GM12878 (cell line): ENCODE data around the gene DRAP1. TPM values are rescaled to one million over a fixed set of nuclear protein-coding genes. Genes with fewer than 3 reads are reported as not detected.

Experiments
- BCL11A ChIP-seq: IDR thresholded peaks from 2 replicates; pipeline ENCODE4 v1.6.1; 2011; ENCODE audit warnings: low read depth, low read length
- BMI1 ChIP-seq: fragments of 450-650 bp; IDR thresholded peaks from 2 replicates; pipeline ENCODE4 v1.6.1; 2016; ENCODE audit warnings: mild to moderate bottlenecking, moderate library complexity, borderline replicate concordance
- CBX3 ChIP-seq: fragments of 200-600 bp; sonication (generic); IDR thresholded peaks from 2 replicates; pipeline ENCODE4 v1.6.1; 2016; ENCODE audit warnings: low read depth, borderline replicate concordance
- ESRRA ChIP-seq: IDR thresholded peaks from 2 replicates; pipeline ENCODE4 v1.6.1; 2012; ENCODE audit warnings: mild to moderate bottlenecking, low read length, improper control_type of control experiment
- GATAD2B ChIP-seq: fragments of 450-650 bp; conservative IDR thresholded peaks from 2 replicates; pipeline ENCODE4 v1.6.1; 2017; ENCODE audit warnings: low read depth, mild to moderate bottlenecking, moderate library complexity
- HDAC2 ChIP-seq: fragments of 200-600 bp; sonication (generic); IDR thresholded peaks from 2 replicates; pipeline ENCODE4 v1.6.1; 2017
- IKZF2 ChIP-seq, 2 experiments: fragments of 450-650 bp; IDR thresholded peaks; 2 replicates each; pipeline ENCODE4 v1.6.1; 2017; ENCODE audit warnings: mild to moderate bottlenecking in 2 of 2, moderate library complexity in 2 of 2
- JUNB ChIP-seq: IDR thresholded peaks from 2 replicates; pipeline ENCODE4 v1.6.1; 2016; ENCODE audit warnings: antibody characterized with exemption, mild to moderate bottlenecking
- KAT2A ChIP-seq: conservative IDR thresholded peaks from 2 replicates; pipeline ENCODE4 v1.6.1; 2011; ENCODE audit warnings: low read depth, low read length; ENCODE audit not compliant: control insufficient read depth
- MTA3 ChIP-seq: IDR thresholded peaks from 2 replicates; pipeline ENCODE4 v1.6.1; 2012; ENCODE audit warnings: low read length, inconsistent platforms, borderline replicate concordance
- NBN ChIP-seq: fragments of 450-650 bp; IDR thresholded peaks from 2 replicates; pipeline ENCODE4 v1.6.1; 2016
- NFXL1 ChIP-seq: fragments of 450-650 bp; IDR thresholded peaks from 2 replicates; pipeline ENCODE4 v1.6.1; 2017; ENCODE audit warnings: antibody characterized with exemption, mild to moderate bottlenecking, borderline replicate concordance
- POLR2A ChIP-seq: IDR thresholded peaks from 2 replicates; pipeline ENCODE4 v1.6.1; 2011; ENCODE audit warnings: low read depth, mild to moderate bottlenecking, low read length
- POLR2AphosphoS2 ChIP-seq: IDR thresholded peaks from 2 replicates; pipeline ENCODE4 v1.6.1; 2011; ENCODE audit warnings: low read depth, mild to moderate bottlenecking, low read length, improper control_type of control experiment, moderate library complexity
- RBBP5 ChIP-seq: fragments of 200-600 bp; sonication (generic); conservative IDR thresholded peaks from 2 replicates; pipeline ENCODE4 v1.6.1; 2016
- SIN3A ChIP-seq: IDR thresholded peaks from 2 replicates; pipeline ENCODE4 v1.6.1; 2012; ENCODE audit warnings: low read depth, low read length, improper control_type of control experiment
- SMAD1 ChIP-seq: fragments of 450-650 bp; IDR thresholded peaks from 2 replicates; pipeline ENCODE4 v1.6.1; 2018; ENCODE audit warnings: mild to moderate bottlenecking, low read depth; ENCODE audit not compliant: partially characterized antibody
- SREBF2 ChIP-seq: IDR thresholded peaks from 2 replicates; pipeline ENCODE4 v1.6.1; 2012; ENCODE audit warnings: mild to moderate bottlenecking, low read length
- STAT1 ChIP-seq: fragments of 450-650 bp; conservative IDR thresholded peaks from 2 replicates; pipeline ENCODE4 v1.6.1; 2014; ENCODE audit warnings: antibody characterized with exemption, mild to moderate bottlenecking
- TAF1 ChIP-seq: IDR thresholded peaks from 2 replicates; pipeline ENCODE4 v1.6.1; 2011; ENCODE audit warnings: mild to moderate bottlenecking, low read depth, low read length, borderline replicate concordance
- TARDBP ChIP-seq: IDR thresholded peaks from 2 replicates; pipeline ENCODE4 v1.6.1; 2016; ENCODE audit warnings: borderline replicate concordance
- TBL1XR1 ChIP-seq: IDR thresholded peaks from 2 replicates; pipeline ENCODE4 v1.6.1; 2012; ENCODE audit warnings: low read depth, low read length, improper control_type of control experiment
- ZNF24 ChIP-seq: fragments of 450-650 bp; IDR thresholded peaks from 2 replicates; pipeline ENCODE4 v1.6.1; 2017; ENCODE audit warnings: antibody characterized with exemption, mild to moderate bottlenecking
- polyA plus RNA-seq, 11 experiments: library from polyadenylated mRNA; depleted of rRNA in 4 of 11; unstranded in 6 of 11; stranded (reverse) in 5 of 11; fragments of >200 nt; fragmentation: Nextera tagmentation in 4 of 11; fragmentation: Illumina TruSeq in 1 of 11; extraction: Ambion mirVana in 4 of 11; extraction: Trizol in 1 of 11; gene quantifications; 1 replicate in 1 of 11; 2 replicates in 10 of 11; pipeline versions ENCODE4 v1.2.1 to v1.2.3, GENCODE V29; 2011 to 2016; ENCODE audit warnings: inconsistent platforms in 2 of 11, missing spikeins in 2 of 11, low read depth in 1 of 11
- total RNA-seq, 4 experiments: library from RNA; depleted of rRNA in 3 of 4; stranded (reverse); fragments of >200 nt in 3 of 4; fragmentation: Illumina TruSeq in 1 of 4; extraction: Trizol in 1 of 4; gene quantifications; 2 replicates each; pipeline versions ENCODE4 v1.2.1 to v1.2.3, GENCODE V29; 2013 to 2021
- TF ChIP-seq, protein P1 (sequence below): IDR thresholded peaks from 2 replicates; pipeline ENCODE4 v1.6.1; 2012; ENCODE audit warnings: low read depth, low read length, improper control_type of control experiment
- TF ChIP-seq, protein P2 (sequence below): fragments of 450-650 bp; IDR thresholded peaks from 2 replicates; pipeline ENCODE4 v1.6.1; 2017; ENCODE audit warnings: mild to moderate bottlenecking, low read depth, inconsistent platforms; ENCODE audit not compliant: poor library complexity, severe bottlenecking
- TF ChIP-seq, protein P3 (sequence below): fragments of 450-650 bp; IDR thresholded peaks from 2 replicates; pipeline ENCODE4 v1.6.1; 2014; ENCODE audit warnings: mild to moderate bottlenecking
- TF ChIP-seq, protein P4 (sequence below): fragments of 450-650 bp; IDR thresholded peaks from 2 replicates; pipeline ENCODE4 v1.6.1; 2017; ENCODE audit warnings: mild to moderate bottlenecking

DRAP1 gene
- total and polyA plus RNA-seq, 10 of the 15 experiments (the other 5 are each of a cell fraction or from before 2014, with no cell fraction given): 9.4 to 163 (median 114) TPM

DNA sequence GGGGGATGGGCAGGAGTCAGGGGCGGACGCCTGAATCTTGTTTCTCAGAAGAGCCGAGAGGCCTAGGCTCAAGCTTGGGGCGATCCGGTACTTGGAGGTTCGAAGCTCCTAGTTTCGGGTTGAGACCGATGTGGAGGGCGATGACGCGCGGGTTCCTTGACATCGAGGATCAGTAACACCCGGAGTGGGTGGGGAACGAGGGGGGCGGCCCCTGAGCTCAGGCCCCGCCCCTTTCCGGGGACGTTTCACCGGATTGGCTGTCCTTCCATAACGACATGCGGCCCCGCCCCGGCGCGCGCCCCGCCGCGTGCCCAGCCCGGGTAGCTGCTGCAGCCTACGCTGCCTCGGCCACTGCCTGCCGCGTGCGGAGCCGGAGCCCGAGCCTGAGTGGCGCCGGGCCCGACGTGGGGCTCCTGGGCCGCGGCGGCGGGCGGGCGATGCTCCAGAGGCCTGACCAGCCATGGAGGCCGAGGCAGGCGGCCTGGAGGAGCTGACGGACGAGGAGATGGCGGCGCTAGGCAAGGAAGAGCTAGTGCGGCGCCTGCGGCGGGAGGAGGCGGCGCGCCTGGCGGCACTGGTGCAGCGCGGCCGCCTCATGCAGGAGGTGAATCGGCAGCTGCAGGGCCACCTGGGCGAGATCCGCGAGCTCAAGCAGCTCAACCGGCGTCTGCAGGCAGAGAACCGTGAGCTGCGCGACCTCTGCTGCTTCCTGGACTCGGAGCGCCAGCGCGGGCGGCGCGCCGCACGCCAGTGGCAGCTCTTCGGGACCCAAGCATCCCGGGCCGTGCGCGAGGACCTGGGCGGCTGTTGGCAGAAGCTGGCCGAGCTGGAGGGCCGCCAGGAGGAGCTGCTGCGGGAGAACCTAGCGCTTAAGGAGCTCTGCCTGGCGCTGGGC is 28.7 kb upstream of the DRAP1 start, which contains the start of gene CCDC85B (continued):
- TF ChIP-seq BMI1 (no peak), IKZF2 (IDR thresholded peaks at IDR 0.05) (peak; percentile 36 to 48; a peak in 1 of 4 replicates), NBN (peak; percentile 64; the same call in 1 of the 2 replicates), KAT2A (no peak), SIN3A (no peak), POLR2A (peak; percentile 99), CBX3 (no peak), RBBP5 (no peak), TARDBP (no peak), TAF1 (peak; percentile 94), TBL1XR1 (no peak), HDAC2 (no peak), JUNB (no peak), ESRRA (no peak), SREBF2 (no peak), BCL11A (no peak), GATAD2B (peak; percentile 79; the same call in 1 of the 2 replicates), MTA3 (no peak), SMAD1 (no peak), POLR2AphosphoS2 (peak; percentile 90), NFXL1 (no peak; the same call in 1 of the 2 replicates), STAT1 (no peak), ZNF24 (0 out of 2 replicates have a peak, but pooled peaks have one; percentile 51)
- TF ChIP-seq, protein P1, sequence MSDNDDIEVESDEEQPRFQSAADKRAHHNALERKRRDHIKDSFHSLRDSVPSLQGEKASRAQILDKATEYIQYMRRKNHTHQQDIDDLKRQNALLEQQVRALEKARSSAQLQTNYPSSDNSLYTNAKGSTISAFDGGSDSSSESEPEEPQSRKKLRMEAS: peak; percentile 87
- TF ChIP-seq, protein P2, sequence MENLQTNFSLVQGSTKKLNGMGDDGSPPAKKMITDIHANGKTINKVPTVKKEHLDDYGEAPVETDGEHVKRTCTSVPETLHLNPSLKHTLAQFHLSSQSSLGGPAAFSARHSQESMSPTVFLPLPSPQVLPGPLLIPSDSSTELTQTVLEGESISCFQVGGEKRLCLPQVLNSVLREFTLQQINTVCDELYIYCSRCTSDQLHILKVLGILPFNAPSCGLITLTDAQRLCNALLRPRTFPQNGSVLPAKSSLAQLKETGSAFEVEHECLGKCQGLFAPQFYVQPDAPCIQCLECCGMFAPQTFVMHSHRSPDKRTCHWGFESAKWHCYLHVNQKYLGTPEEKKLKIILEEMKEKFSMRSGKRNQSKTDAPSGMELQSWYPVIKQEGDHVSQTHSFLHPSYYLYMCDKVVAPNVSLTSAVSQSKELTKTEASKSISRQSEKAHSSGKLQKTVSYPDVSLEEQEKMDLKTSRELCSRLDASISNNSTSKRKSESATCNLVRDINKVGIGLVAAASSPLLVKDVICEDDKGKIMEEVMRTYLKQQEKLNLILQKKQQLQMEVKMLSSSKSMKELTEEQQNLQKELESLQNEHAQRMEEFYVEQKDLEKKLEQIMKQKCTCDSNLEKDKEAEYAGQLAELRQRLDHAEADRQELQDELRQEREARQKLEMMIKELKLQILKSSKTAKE: no peak
- TF ChIP-seq, protein P3, sequence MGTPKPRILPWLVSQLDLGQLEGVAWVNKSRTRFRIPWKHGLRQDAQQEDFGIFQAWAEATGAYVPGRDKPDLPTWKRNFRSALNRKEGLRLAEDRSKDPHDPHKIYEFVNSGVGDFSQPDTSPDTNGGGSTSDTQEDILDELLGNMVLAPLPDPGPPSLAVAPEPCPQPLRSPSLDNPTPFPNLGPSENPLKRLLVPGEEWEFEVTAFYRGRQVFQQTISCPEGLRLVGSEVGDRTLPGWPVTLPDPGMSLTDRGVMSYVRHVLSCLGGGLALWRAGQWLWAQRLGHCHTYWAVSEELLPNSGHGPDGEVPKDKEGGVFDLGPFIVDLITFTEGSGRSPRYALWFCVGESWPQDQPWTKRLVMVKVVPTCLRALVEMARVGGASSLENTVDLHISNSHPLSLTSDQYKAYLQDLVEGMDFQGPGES: 0 out of 2 replicates have a peak, but pooled peaks have one; percentile 22
- TF ChIP-seq, protein P4, sequence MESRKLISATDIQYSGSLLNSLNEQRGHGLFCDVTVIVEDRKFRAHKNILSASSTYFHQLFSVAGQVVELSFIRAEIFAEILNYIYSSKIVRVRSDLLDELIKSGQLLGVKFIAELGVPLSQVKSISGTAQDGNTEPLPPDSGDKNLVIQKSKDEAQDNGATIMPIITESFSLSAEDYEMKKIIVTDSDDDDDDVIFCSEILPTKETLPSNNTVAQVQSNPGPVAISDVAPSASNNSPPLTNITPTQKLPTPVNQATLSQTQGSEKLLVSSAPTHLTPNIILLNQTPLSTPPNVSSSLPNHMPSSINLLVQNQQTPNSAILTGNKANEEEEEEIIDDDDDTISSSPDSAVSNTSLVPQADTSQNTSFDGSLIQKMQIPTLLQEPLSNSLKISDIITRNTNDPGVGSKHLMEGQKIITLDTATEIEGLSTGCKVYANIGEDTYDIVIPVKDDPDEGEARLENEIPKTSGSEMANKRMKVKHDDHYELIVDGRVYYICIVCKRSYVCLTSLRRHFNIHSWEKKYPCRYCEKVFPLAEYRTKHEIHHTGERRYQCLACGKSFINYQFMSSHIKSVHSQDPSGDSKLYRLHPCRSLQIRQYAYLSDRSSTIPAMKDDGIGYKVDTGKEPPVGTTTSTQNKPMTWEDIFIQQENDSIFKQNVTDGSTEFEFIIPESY: no peak
